ENCODE measurements around the gene SLC39A13.

Gene SLC39A13

DNA sequence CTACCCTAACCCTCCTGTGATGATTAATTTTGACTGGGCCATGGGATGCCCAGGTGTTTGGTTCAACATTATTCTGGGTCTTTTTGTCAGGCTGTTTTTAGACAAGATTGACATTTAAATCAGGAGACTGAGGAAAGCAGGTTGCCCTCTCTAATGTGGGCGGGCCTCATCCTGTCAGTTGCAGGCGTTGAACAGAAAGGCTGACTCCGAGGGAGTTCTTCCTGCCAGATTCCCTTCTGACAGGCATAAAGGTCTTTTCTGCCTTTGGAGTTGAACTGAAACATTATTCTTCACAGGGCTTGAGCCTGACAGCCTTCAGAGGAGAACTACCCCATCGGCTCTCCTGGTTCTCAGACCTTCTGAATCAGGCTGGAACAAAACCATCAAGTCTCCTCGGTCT lies 22.1 kb downstream of the SLC39A13 start:
- no peak for DNase-seq (ENCODE audit: low read depth in 3 of 3)

GRCh38 chr11:47431356-47432083 lies 23.1 kb downstream of the SLC39A13 start:
- DNase-seq (ENCODE audit: low read depth in 3 of 3), result no peak

DNA sequence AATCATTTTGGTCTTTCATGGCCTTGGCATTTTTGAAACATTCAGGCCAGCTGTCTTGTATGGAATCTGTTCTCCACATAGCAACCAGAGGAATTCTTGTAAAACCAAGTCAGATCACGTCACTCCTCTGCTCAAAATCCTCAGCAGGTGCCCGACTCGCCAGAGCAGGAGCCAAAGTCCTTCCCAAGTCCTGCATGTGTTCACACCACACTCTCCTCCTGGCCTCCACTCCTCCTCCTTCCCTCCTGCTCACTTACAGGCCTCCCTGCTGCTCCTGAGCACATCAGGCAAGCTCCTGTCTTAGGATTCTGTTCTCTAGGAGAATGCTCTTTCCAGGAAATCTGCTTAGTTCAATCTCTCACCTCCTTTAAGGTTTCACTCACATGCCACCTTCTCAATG lies 24.8 kb downstream of the SLC39A13 start:
- no peak for DNase-seq (ENCODE audit: low read depth in 3 of 3)

GRCh38 chr11:47434011-47434786 lies 25.8 kb downstream of the SLC39A13 start:
- no peak for DNase-seq (ENCODE audit: low read depth in 3 of 3)

- DNase-seq (ENCODE audit: low read depth in 3 of 3), result no peak
Observed at GRCh38 chr11:47435687-47436086, 27.3 kb downstream of the SLC39A13 start.

DNA sequence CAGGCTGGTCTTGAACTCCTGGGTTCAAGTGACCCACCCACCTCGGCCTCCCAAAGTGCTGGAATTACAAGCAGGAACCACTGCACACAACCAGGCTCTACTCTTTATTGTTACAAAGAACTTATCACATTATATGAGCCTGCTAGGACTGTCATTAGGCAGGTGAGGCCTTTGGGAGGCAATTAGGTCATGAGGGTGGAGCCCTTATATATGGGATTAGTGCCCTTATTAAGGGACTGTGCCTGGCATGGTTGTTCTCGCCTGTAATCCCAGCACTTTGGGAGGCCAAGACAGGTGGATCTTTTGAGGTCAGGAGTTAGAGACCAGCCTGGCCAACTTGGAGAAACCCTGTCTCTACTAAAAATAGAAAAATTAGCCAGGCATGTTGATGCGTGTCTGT lies 28.3 kb downstream of the SLC39A13 start:
- no peak for DNase-seq (ENCODE audit: low read depth in 3 of 3)

- DNase-seq (ENCODE audit: low read depth in 3 of 3), result no peak
Observed at GRCh38 chr11:47437218-47437745, 28.9 kb downstream of the SLC39A13 start.

DNA sequence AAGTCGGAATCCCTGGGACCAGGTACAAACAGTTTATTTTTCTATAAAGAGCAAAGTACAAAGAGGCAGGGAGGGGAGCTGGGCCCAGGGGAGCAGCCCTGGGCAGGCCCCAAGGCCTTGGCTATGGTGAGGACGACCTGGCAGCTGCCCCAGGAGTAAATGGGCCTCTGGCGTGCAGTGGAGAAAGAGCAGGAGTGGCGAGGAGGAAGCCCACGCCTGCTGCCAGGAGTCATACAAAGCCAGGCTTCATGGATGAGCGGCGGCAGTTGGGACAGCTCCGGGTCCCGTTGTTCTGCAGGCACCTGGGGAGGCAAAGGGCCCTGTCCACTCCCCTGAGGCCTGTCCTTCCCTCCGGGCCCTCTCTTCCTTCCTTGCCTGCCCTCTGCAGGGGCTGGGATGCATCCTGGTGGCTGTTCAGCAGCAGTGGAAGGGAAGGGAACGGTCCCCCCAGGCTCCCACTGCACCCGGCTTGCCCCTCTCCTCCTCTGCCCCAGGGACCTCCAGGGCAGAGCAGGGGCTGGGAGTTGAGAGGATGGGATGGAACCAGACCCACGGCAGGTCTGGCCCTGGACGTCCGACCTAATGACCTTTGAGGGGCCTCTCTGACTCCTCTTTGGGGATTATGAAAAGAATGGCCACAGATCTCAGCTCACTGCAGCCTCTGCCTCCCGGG lies 29.5 kb downstream of the SLC39A13 start:
- DNase-seq (ENCODE audit: low read depth in 3 of 3), result no peak

GRCh38 chr11:47438721-47439120 lies 30.3 kb downstream of the SLC39A13 start:
- DNase-seq (ENCODE audit: low read depth in 3 of 3), result no peak

- no peak for DNase-seq (ENCODE audit: low read depth in 3 of 3)
Observed at GRCh38 chr11:47440054-47440476, 31.7 kb downstream of the SLC39A13 start.

DNA sequence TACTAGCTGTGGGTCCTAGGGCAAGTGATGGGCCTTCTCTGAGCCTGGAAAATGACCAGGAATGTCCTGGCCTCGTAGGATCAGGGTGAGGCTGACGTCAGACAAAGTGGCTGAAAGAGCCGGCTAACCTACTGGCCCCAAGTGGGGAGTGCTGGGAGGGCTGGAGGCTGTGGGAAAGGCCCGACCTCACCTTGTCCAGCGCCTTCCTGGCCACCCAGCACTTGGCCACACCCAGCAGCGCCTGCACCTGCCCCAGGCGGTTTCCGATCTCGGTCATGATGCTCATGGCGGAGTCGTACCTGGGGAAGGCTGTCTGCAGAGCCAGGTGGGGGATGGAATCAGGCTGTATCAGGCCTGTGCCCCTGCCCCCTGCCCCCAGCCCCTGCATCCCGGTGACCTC lies 33.0 kb downstream of the SLC39A13 start:
- no peak for DNase-seq (ENCODE audit: low read depth in 3 of 3)

GRCh38 chr11:47442514-47442913 lies 34.1 kb downstream of the SLC39A13 start:
- DNase-seq (ENCODE audit: low read depth in 3 of 3), result no peak

GRCh38 chr11:47443028-47443700 lies 34.8 kb downstream of the SLC39A13 start:
- DNase-seq (ENCODE audit: low read depth in 3 of 3), result no peak

- DNase-seq (ENCODE audit: low read depth in 3 of 3), result no peak
Observed at GRCh38 chr11:47443817-47444216, 35.4 kb downstream of the SLC39A13 start.

DNA sequence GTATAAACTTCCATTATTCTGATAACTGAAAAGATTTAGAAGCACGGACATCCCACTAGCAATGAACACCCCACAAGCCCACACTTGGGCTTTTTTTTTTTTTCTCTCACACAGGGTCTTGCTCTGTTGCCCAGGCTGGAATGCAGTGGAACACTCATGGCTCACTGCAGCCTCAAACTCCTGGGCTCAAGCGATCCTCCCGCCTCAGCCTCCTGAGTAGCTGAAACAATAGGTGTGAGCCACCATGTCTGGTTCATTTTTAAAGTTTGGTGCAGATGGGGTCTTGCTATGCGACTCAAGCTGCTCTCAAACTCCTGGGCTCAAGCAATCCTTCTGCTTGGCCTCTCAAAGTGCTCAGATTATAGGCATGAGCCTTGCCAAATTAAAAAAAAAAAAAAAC lies 37.5 kb downstream of the SLC39A13 start:
- DNase-seq (ENCODE audit: low read depth in 3 of 3), result no peak

DNA sequence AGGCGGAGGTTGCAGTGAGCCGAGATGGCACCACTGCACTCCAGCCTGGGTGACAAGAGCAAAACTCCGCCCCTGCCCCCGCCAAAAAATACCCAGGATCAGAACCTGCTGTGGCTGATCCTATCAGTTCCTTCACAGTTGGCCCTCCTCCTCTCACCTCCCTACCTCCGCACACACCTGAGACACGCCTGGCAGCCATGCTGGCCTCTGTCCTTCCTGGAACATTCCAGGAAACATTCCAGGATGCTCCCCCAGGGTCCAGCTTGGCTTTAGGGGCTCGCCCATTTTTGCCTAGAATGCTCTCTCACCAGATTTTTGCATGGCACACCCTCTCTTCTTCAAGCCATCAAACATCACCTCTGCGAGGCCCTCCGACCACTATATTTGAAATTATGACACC lies 38.4 kb downstream of the SLC39A13 start:
- no peak for DNase-seq (ENCODE audit: low read depth in 3 of 3)

DNA sequence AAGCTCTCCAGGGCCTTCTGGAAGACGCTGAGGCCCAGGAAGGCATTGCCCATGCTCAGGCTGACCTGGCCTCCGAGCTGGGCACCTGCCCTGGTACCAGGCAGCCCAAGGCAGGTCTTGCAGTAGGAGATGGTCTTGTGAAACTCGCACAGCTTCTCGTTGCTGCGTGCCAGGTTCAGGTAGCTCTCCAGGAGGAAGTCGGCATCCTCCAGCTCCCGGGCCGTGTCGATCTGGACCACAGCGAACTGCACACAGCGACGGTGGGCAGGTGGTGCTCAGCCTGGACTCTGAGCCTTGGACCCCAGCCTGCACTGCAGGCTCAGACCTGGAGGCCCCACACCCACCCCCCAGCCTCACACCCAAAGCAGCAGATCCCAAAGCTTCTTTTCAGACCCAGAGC lies 39.5 kb downstream of the SLC39A13 start:
- no peak for DNase-seq (ENCODE audit: low read depth in 3 of 3)

DNA sequence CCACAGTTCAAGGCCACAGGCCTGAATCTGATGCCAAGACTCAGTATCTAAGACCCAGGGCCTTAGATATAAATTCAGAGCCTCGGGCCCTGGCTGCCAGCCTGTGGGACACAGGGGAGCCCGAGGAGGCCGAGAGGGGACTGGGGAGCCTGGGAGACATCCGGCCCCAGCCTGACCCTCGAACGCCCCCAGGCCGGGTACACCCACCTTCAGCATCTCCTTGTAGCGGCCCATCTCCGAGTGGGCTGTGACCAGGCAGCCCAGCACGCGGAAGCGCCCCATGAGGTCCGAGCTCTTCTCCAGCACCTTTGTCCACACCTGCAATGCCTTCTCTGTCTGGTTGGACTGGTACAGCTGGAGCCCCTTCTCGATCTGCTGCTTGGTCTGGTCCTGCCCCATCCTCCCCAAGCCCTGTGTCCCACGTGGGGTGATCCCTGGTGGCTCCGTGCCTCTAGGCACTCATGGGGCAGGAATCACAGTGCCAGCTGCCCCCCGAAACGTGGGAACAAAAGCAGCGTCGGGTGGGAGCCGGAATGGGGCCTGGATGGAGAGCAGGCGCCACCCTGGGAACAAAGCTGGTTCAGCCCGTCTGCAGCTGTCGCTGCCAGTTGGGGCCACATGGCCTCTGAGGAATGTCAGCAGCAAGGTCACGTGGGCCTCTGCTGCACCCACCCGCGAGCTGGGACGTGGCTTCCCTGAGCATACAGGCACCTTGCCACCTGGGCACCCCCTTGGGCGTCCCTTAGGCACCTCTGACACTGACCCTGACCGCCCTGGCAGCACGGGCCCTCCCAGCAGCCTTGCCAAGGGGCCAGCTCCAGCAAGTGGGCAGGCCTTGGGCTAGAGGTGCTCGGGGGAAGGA lies 40.4 kb downstream of the SLC39A13 start, which contains the start of gene RAPSN:
Gene RAPSN (minus strand): TSS at position 571 of the 862 bp plus-strand sequence. CDS start 172 bp downstream, at position 399.
- no peak for DNase-seq (ENCODE audit: low read depth in 3 of 3)

- no peak for DNase-seq (ENCODE audit: low read depth in 3 of 3)
Observed at GRCh38 chr11:47449541-47449940, 41.2 kb downstream of the SLC39A13 start.

DNA sequence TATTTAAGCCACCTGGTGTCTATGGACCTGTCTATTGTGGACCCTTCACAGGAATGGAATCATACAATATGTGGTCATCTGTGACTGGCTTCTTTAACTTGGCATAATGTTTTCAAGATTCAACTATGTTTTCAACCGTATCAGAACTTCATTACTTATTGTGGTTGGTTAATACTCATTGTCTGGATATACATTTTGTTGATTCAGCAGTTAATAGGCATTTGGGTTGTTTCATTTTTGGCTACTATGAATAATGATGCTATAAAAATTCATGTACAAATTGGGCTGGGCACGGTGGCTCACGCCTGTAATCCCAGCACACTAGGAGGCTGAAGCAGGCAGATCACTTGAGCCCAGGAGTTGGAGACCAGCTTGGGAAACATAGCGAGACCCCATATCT lies 43.0 kb downstream of the SLC39A13 start:
- no peak for DNase-seq (ENCODE audit: low read depth in 3 of 3)

- no peak for DNase-seq (ENCODE audit: low read depth in 3 of 3)
Observed at GRCh38 chr11:47451990-47452389, 43.6 kb downstream of the SLC39A13 start.

Measured in stimulated activated CD4-positive, alpha-beta T cell treated with anti-CD3 and anti-CD28 coated beads, TNF-alpha, amount 100 ng/mL, for 4 hours (primary cell).